Vagina (tissue), 2 donors: ENCODE results near the gene KCND2.

ENCODE experiments used
- POLR2AphosphoS5 ChIP-seq, 2 donors: sonication (generic); formaldehyde crosslinking; IDR thresholded peaks; one replicate each; pipeline ENCODE4 v1.9.0; 2017; ENCODE audit warnings: antibody characterized with exemption in 2 of 2, mild to moderate bottlenecking in 2 of 2, low read depth in 1 of 2; ENCODE audit not compliant: insufficient read depth in 1 of 2
- TF ChIP-seq, protein P1 (sequence below), 3 experiments: fragments of 450-650 bp in 2 of 3; fragments of 200-600 bp in 1 of 3; sonication (generic) in 1 of 3; IDR thresholded peaks; one replicate each; pipeline ENCODE4 v1.5.1; 2017 to 2019; ENCODE audit warnings: antibody characterized with exemption in 3 of 3, mild to moderate bottlenecking in 2 of 3, moderate library complexity in 2 of 3

DNA sequence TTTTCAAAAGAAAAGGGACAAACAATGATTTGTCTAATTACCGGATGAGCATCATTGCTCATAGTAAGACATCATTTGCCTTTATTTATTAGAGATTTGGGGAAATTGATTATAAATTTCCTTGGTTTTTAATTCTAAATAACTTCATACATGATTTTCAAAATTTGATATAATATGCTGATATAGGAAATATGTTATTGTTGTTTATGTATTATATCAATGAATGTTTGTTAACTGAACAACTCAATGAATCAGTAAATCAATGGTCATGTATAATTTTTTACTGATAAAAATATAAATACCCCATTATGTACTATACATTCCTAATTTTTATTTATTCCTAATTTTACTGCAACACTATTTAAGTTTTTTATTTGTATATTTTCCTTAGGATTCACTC, 327.6 kb downstream of the KCND2 start:
- TF ChIP-seq, protein P1, sequence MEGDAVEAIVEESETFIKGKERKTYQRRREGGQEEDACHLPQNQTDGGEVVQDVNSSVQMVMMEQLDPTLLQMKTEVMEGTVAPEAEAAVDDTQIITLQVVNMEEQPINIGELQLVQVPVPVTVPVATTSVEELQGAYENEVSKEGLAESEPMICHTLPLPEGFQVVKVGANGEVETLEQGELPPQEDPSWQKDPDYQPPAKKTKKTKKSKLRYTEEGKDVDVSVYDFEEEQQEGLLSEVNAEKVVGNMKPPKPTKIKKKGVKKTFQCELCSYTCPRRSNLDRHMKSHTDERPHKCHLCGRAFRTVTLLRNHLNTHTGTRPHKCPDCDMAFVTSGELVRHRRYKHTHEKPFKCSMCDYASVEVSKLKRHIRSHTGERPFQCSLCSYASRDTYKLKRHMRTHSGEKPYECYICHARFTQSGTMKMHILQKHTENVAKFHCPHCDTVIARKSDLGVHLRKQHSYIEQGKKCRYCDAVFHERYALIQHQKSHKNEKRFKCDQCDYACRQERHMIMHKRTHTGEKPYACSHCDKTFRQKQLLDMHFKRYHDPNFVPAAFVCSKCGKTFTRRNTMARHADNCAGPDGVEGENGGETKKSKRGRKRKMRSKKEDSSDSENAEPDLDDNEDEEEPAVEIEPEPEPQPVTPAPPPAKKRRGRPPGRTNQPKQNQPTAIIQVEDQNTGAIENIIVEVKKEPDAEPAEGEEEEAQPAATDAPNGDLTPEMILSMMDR (IDR thresholded peaks at IDR 0.05) = no peak
- TF ChIP-seq POLR2AphosphoS5 (IDR thresholded peaks at IDR 0.05; ENCODE audit: insufficient read depth in 1 of 2, low read depth in 1 of 2) = no peak
